ENCODE results near the gene RYR1.
"Not testable (repeated sequence)": the region's sequence is repeated elsewhere in the genome, so short reads cannot be mapped to it uniquely, and the experiment has no call there.

- not testable (repeated sequence) for TF ChIP-seq YY1 (IDR thresholded peaks at IDR 0.05; ENCODE audit: insufficient read depth, insufficient read length); ZNF274 (IDR thresholded peaks at IDR 0.05; ENCODE audit: low read depth, low read length); SUZ12 (IDR thresholded peaks at IDR 0.05; ENCODE audit: extremely low read depth, insufficient read depth, insufficient read length)
Measured at GRCh38 chr19:38472725-38473124, 39.2 kb downstream of the RYR1 start.

All from NT2/D1 (cell line).